ENCODE measurements around the gene TEPSIN. TPM values are rescaled to one million over a fixed set of nuclear protein-coding genes. Genes with fewer than 3 reads are reported as not detected.

The TEPSIN gene
- polyA plus RNA-seq, 1 donor from 2014 or later: 50.0 TPM

DNA sequence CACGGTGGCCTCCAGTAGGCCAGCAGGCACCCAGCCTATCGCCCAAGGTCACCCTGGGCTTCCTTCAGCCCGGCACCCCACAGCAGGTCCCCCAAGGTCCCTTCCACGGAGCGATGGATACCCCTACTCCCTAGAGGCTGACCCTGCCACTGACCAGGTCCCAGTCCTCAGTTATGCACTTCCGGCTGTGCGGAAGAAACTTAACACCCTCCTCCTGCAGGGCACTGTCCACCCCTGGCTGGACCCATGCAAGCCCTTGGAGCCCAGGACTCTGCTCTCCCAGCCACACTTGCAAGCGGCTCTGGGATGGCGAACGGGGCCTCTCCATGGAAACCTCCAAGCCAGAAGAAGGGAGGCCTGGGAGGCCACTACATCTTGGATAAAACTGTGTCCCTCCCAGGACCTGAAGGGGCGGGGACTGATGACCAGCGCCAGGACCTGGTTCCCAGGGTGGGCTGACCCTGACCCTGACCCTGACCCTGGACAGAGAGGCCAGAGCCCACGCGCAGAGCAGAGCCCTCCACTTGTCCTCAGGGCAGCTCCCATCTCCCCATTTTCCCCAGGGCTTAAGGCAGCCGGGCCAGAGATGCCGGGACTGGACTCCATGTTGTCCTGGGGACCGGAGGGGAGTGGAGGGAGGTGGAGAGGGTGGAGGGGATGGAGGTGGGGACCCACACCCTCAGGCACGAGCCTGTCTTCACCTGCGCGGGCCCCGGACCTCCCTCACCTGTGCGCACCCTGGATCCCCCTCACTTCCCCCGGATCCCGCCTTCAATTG is 16.8 kb downstream of the TEPSIN start:
- H3K27ac ChIP-seq (ENCODE audit: low read length): no peak overlapping the region
- H3K9me2 ChIP-seq (ENCODE audit: insufficient read depth, low read length): no peaks in the 10 kb centered on the region
- H3K9me3 ChIP-seq (ENCODE audit: low read length): no peaks in the 10 kb centered on the region
- H2AFZ ChIP-seq (ENCODE audit: low read depth, low read length): no peak overlapping the region
- TF ChIP-seq POLR2AphosphoS5 (IDR thresholded peaks at IDR 0.05): no peak
- TF ChIP-seq EP300 (conservative IDR thresholded peaks at IDR 0.05; ENCODE audit: poor library complexity, severe bottlenecking): no peak
- TF ChIP-seq, protein P1, sequence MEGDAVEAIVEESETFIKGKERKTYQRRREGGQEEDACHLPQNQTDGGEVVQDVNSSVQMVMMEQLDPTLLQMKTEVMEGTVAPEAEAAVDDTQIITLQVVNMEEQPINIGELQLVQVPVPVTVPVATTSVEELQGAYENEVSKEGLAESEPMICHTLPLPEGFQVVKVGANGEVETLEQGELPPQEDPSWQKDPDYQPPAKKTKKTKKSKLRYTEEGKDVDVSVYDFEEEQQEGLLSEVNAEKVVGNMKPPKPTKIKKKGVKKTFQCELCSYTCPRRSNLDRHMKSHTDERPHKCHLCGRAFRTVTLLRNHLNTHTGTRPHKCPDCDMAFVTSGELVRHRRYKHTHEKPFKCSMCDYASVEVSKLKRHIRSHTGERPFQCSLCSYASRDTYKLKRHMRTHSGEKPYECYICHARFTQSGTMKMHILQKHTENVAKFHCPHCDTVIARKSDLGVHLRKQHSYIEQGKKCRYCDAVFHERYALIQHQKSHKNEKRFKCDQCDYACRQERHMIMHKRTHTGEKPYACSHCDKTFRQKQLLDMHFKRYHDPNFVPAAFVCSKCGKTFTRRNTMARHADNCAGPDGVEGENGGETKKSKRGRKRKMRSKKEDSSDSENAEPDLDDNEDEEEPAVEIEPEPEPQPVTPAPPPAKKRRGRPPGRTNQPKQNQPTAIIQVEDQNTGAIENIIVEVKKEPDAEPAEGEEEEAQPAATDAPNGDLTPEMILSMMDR (IDR thresholded peaks at IDR 0.05; ENCODE audit: poor library complexity, severe bottlenecking): no peak
- TF ChIP-seq, protein P2, sequence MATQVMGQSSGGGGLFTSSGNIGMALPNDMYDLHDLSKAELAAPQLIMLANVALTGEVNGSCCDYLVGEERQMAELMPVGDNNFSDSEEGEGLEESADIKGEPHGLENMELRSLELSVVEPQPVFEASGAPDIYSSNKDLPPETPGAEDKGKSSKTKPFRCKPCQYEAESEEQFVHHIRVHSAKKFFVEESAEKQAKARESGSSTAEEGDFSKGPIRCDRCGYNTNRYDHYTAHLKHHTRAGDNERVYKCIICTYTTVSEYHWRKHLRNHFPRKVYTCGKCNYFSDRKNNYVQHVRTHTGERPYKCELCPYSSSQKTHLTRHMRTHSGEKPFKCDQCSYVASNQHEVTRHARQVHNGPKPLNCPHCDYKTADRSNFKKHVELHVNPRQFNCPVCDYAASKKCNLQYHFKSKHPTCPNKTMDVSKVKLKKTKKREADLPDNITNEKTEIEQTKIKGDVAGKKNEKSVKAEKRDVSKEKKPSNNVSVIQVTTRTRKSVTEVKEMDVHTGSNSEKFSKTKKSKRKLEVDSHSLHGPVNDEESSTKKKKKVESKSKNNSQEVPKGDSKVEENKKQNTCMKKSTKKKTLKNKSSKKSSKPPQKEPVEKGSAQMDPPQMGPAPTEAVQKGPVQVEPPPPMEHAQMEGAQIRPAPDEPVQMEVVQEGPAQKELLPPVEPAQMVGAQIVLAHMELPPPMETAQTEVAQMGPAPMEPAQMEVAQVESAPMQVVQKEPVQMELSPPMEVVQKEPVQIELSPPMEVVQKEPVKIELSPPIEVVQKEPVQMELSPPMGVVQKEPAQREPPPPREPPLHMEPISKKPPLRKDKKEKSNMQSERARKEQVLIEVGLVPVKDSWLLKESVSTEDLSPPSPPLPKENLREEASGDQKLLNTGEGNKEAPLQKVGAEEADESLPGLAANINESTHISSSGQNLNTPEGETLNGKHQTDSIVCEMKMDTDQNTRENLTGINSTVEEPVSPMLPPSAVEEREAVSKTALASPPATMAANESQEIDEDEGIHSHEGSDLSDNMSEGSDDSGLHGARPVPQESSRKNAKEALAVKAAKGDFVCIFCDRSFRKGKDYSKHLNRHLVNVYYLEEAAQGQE (IDR thresholded peaks at IDR 0.05; ENCODE audit: borderline replicate concordance): no peak
- no peak for TF ChIP-seq EZH2 (IDR thresholded peaks at IDR 0.05; ENCODE audit: borderline replicate concordance, insufficient read depth, low read length, poor library complexity, severe bottlenecking)
- TF ChIP-seq SMC3 (conservative IDR thresholded peaks at IDR 0.05; ENCODE audit: poor library complexity): no peak
- no peak for TF ChIP-seq RAD21 (conservative IDR thresholded peaks at IDR 0.05)
- TF ChIP-seq MXI1 (conservative IDR thresholded peaks at IDR 0.05; ENCODE audit: poor library complexity, severe bottlenecking): no peak
- TF ChIP-seq TAF1 (IDR thresholded peaks at IDR 0.05; ENCODE audit: low read depth): no peak
- peaks cover 14% of the 10 kb centered on the region for H3K79me2 ChIP-seq (replicated peaks; ENCODE audit: insufficient read depth, low read length)
- no peaks in the 10 kb centered on the region for H3K27me3 ChIP-seq (ENCODE audit: insufficient read depth, low read depth, low read length)
- no peaks in the 10 kb centered on the region for H3F3A ChIP-seq (ENCODE audit: insufficient read depth, low read length, poor library complexity, severe bottlenecking)
- H3K9ac ChIP-seq (ENCODE audit: low read length): peak overlapping the region; percentile 71
- no peaks in the 10 kb centered on the region for H3K36me3 ChIP-seq (ENCODE audit: insufficient read depth, low read length)
- peak overlapping the region; percentile 84 for H3K4me2 ChIP-seq (ENCODE audit: low read length)
- H4K20me1 ChIP-seq (ENCODE audit: insufficient read depth): no peaks in the 10 kb centered on the region
- H3K4me3 ChIP-seq (ENCODE audit: low read length): peak overlapping the region; percentile 92

- H3K27ac ChIP-seq (ENCODE audit: low read length): no peak overlapping the region
- TF ChIP-seq EP300 (conservative IDR thresholded peaks at IDR 0.05; ENCODE audit: poor library complexity, severe bottlenecking) (no peak), POLR2AphosphoS5 (IDR thresholded peaks at IDR 0.05) (no peak), MXI1 (conservative IDR thresholded peaks at IDR 0.05; ENCODE audit: poor library complexity, severe bottlenecking) (no peak), EZH2 (IDR thresholded peaks at IDR 0.05; ENCODE audit: borderline replicate concordance, insufficient read depth, low read length, poor library complexity, severe bottlenecking) (no peak), TAF1 (IDR thresholded peaks at IDR 0.05; ENCODE audit: low read depth) (no peak), RAD21 (conservative IDR thresholded peaks at IDR 0.05) (no peak), SMC3 (conservative IDR thresholded peaks at IDR 0.05; ENCODE audit: poor library complexity) (no peak)
- TF ChIP-seq, protein P2 (IDR thresholded peaks at IDR 0.05; ENCODE audit: borderline replicate concordance): no peak
- TF ChIP-seq, protein P1 (IDR thresholded peaks at IDR 0.05; ENCODE audit: poor library complexity, severe bottlenecking): no peak
- no peaks in the 10 kb centered on the region for H3K9me2 ChIP-seq (ENCODE audit: insufficient read depth, low read length)
- H3K27me3 ChIP-seq (ENCODE audit: insufficient read depth, low read depth, low read length): no peaks in the 10 kb centered on the region
- H3K4me3 ChIP-seq (ENCODE audit: low read length): peak overlapping the region; percentile 92
- H3K79me2 ChIP-seq (replicated peaks; ENCODE audit: insufficient read depth, low read length): peaks cover 14% of the 10 kb centered on the region
- peak overlapping the region; percentile 71 for H3K9ac ChIP-seq (ENCODE audit: low read length)
- no peaks in the 10 kb centered on the region for H3K36me3 ChIP-seq (ENCODE audit: insufficient read depth, low read length)
- H4K20me1 ChIP-seq (ENCODE audit: insufficient read depth): no peaks in the 10 kb centered on the region
- no peak overlapping the region for H2AFZ ChIP-seq (ENCODE audit: low read depth, low read length)
- no peaks in the 10 kb centered on the region for H3K9me3 ChIP-seq (ENCODE audit: low read length)
- H3F3A ChIP-seq (ENCODE audit: insufficient read depth, low read length, poor library complexity, severe bottlenecking): no peaks in the 10 kb centered on the region
- peak overlapping the region; percentile 84 for H3K4me2 ChIP-seq (ENCODE audit: low read length)
Observed at GRCh38 chr17:81221371-81221841, 17.4 kb downstream of the TEPSIN start.
